ENCODE results near the gene GPBAR1.
"Not testable (repeated sequence)": the region's sequence is repeated elsewhere in the genome, so short reads cannot be mapped to it uniquely, and the experiment has no call there.

Gene GPBAR1

DNA sequence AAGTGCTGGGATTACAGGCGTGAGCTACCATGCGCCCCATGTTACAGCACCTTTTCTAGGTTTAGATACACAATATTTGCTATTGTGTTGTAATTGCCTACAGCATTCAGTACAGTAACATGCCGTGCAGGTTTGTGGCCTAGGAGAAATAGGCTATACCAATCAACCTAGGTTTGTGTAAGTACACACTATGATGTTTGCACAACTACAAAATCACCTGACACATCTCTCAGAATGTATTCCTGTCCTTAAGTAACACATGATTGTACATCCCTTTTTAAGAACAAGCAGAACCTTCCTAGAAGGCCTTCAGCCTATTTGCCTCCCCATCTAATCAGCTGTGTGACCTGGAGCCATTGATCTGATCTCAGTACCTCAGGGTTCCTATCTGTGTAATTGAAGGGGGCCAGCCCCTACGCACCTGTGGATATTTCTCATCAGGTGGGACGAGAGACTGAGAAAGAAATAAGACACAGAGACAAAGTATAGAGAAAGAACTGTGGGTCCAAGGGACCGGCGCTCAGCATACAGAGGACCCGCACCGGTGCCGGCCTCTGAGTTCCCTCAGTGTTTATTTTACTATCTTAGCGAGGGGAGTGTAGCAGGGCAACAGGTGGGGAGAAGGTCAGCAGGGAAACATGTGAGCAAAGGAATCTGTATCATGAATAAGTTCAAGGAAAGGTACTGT, 50.2 kb downstream of the GPBAR1 start:
- H3K27me3 Mint-ChIP-seq: no peaks in the 10 kb centered on the region
- no peak overlapping the region for H3K4me3 Mint-ChIP-seq
- no peaks in the 10 kb centered on the region for H3K9me3 Mint-ChIP-seq
- H3K36me3 Mint-ChIP-seq: no peaks in the 10 kb centered on the region
- peaks cover 0 to 1% of the 10 kb centered on the region in 2 donors for H3K4me1 Mint-ChIP-seq
- ATAC-seq (replicated peaks): no peak
- DNase-seq: no peak
- H3K27ac Mint-ChIP-seq: no peak overlapping the region

DNA sequence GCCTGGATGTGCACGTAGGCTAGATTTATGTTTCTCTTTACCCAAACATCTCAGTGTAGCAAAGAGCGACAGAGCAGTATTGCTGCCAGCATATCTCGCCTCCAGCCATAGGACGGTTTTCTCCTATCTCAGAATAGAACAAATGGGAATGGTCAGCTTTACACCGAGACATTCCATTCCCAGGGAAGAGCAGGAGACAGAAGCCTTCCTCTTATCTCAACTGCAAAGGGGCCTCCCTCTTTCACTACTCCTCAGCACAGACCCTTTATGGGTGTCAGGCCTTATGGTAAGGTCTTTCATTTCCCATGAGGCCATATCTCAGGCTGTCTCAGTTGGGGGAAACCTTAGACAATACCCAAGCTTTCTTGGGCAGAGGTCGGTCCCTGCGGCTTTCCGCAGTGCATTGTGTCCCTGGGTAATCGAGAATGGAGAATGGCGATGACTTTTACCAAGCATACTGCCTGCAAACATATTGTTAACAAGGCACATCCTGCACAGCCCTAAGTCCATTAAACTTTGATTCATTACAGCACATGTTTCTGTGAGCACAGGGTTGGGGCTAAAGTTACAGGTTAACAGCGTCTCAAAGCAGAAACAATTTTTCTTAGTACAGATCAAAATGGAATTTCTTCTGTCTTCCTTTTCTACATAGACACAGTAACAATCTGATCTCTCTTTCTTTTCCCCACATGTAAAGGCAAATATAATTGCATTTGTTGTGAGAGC, 50.9 kb downstream of the GPBAR1 start:
- not testable (repeated sequence) for H3K4me3 Mint-ChIP-seq; H3K4me1 Mint-ChIP-seq; DNase-seq; ATAC-seq (replicated peaks); H3K27ac Mint-ChIP-seq; H3K27me3 Mint-ChIP-seq; H3K36me3 Mint-ChIP-seq; H3K9me3 Mint-ChIP-seq

DNA sequence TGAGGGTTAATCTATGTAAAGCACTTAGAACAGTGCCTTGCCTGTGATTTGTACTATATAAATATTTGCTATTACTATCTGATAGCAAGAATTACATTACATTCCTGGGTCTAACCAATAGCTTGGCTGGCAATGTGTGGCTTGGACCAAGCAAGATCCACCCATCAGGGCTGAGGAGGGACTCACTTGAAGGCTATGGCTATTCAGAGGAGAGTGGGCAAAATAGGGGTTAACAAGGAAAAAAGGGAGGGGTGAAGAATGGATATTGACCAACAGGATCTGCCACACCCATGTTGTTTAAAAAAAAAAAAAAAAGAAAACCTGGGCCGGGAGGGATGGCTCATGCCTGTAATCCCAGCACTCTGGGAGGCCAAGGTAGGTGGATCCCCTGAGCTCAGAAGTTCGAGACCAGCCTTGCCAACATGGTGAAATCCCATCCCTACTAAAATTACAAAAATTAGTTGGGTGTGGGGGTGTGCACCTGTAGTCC, 51.5 kb downstream of the GPBAR1 start:
- H3K27me3 Mint-ChIP-seq: no peaks in the 10 kb centered on the region
- H3K9me3 Mint-ChIP-seq: no peaks in the 10 kb centered on the region
- peaks cover 8% of the 10 kb centered on the region in 2 donors for H3K4me1 Mint-ChIP-seq
- H3K36me3 Mint-ChIP-seq: no peaks in the 10 kb centered on the region
- DNase-seq (no peak), ATAC-seq (replicated peaks) (no peak)
- no peak overlapping the region for H3K27ac Mint-ChIP-seq
- no peak overlapping the region for H3K4me3 Mint-ChIP-seq

DNA sequence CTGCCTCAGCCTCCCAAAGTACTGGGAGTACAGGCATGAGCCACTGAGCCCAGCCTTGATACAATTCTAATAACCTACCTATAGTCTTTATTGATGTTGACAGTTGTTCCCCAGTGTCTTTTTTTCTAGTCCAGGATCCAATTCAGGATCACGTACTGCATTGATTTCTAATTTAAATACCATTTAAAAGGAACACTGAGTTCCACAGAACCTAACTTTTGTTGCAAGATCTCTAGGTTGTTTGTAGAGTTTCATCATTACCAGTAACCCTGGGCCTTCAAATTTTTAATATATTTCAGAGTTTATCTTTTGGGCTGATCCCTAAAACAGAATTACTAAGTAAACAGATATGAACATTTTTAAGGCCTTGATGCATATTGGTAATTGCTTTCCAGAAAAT, 52.5 kb downstream of the GPBAR1 start:
- no peak for DNase-seq
- no peaks in the 10 kb centered on the region for H3K36me3 Mint-ChIP-seq
- no peak overlapping the region for H3K27ac Mint-ChIP-seq

More for the DNA sequence above, 52.5 kb downstream of the GPBAR1 start:
- Mint-ChIP-seq H3K4me1 (peaks cover 8% of the 10 kb centered on the region in 2 donors), H3K9me3 (no peaks in the 10 kb centered on the region), H3K27me3 (peaks cover 0 to 3% of the 10 kb centered on the region in 2 donors), H3K4me3 (no peak overlapping the region)
- ATAC-seq (replicated peaks): no peak
